Smooth muscle cell (in vitro differentiated cells): ENCODE measurements around the gene RNASEH2C. TPM values are rescaled to one million over a fixed set of nuclear protein-coding genes. Genes with fewer than 3 reads are reported as not detected.
A peak's percentile ranks its signal among the peaks of the same experiment; 100 is the strongest.

ENCODE experiments used
- DNase-seq: peaks from one replicate; lab custom pipeline; 2025; ENCODE audit not compliant: unreplicated experiment; lab: John Stamatoyannopoulos, UW
- H2AFZ ChIP-seq: fragments of 200-600 bp; sonication (generic); 2 replicates; pipeline ENCODE4 v1.6.0; 2016; ENCODE audit warnings: antibody characterized with exemption, low read depth, mild to moderate bottlenecking
- H3F3A ChIP-seq: fragments of 200-600 bp; sonication (generic); 2 replicates; pipeline ENCODE4 v1.6.0; 2017; ENCODE audit warnings: antibody characterized with exemption, low read depth
- H3K27ac ChIP-seq: fragments of 200-600 bp; sonication (generic); 2 replicates; pipeline ENCODE4 v1.5.1; 2016; ENCODE audit warnings: low read depth, mild to moderate bottlenecking
- H3K27me3 ChIP-seq: fragments of 200-600 bp; sonication (generic); 2 replicates; pipeline ENCODE4 v1.6.1; 2016; ENCODE audit warnings: low read depth, mild to moderate bottlenecking
- H3K36me3 ChIP-seq: fragments of 200-600 bp; sonication (generic); 2 replicates; pipeline ENCODE4 v1.5.1; 2016; ENCODE audit warnings: low read depth
- H3K4me1 ChIP-seq: fragments of 200-600 bp; sonication (generic); 2 replicates; pipeline ENCODE4 v1.5.1; 2016; ENCODE audit warnings: low read depth
- H3K4me2 ChIP-seq: fragments of 200-600 bp; sonication (generic); 2 replicates; pipeline ENCODE4 v1.6.0; 2016; ENCODE audit warnings: mild to moderate bottlenecking
- H3K4me3 ChIP-seq: fragments of 200-600 bp; sonication (generic); 2 replicates; pipeline ENCODE4 v1.5.1; 2016; ENCODE audit warnings: mild to moderate bottlenecking
- H3K79me2 ChIP-seq: fragments of 200-600 bp; sonication (generic); 2 replicates; pipeline ENCODE4 v1.6.0; 2016; ENCODE audit warnings: low read depth, mild to moderate bottlenecking
- H3K9ac ChIP-seq: fragments of 200-600 bp; sonication (generic); 2 replicates; pipeline ENCODE4 v1.6.0; 2016; ENCODE audit warnings: low read depth
- H3K9me3 ChIP-seq: fragments of 200-600 bp; sonication (generic); replicated peaks from 2 replicates; pipeline ENCODE4 v1.5.1; 2016; ENCODE audit warnings: low read depth
- H4K20me1 ChIP-seq: fragments of 200-600 bp; sonication (generic); 2 replicates; pipeline ENCODE4 v1.6.0; 2016; ENCODE audit warnings: low read depth
- CTCF ChIP-seq: fragments of 200-600 bp; sonication (generic); IDR thresholded peaks from 2 replicates; pipeline ENCODE4 v1.5.1; 2017; ENCODE audit warnings: borderline replicate concordance, mild to moderate bottlenecking, antibody characterized with exemption; ENCODE audit not compliant: insufficient read depth, poor library complexity, severe bottlenecking
- WGBS: methylation state at CpG from one replicate; pipeline ENCODE4 v1.1.7; 2016; ENCODE audit warnings: low lambda C conversion rate; 5-methylcytosine and 5-hydroxymethylcytosine counted together
- polyA plus RNA-seq: library from polyadenylated mRNA; unstranded; fragments of >200 nt; fragmentation: Nextera tagmentation; extraction: Ambion mirVana; gene quantifications from 2 replicates; pipeline ENCODE4 v1.2.1, GENCODE V29; 2016
- total RNA-seq: library from RNA; depleted of rRNA; stranded (reverse); fragments of >200 nt; gene quantifications from 2 replicates; pipeline ENCODE4 v1.2.3, GENCODE V29; 2014

RNASEH2C gene
- total and polyA plus RNA-seq, 2 experiments from 2014 or later, result 20.9 to 56.8 TPM

- no peaks in the 10 kb centered on the region for H3K27me3 ChIP-seq
- DNase-seq, result peak; percentile 100
- H3K4me1 ChIP-seq, result no peaks in the 10 kb centered on the region
- no peaks in the 10 kb centered on the region for H3K9me3 ChIP-seq
- no peaks in the 10 kb centered on the region for H3K79me2 ChIP-seq
- peak within 1 kb of the TSS; percentile 84 for H2AFZ ChIP-seq
- no peaks in the 10 kb centered on the region for H3K36me3 ChIP-seq
- H3K4me2 ChIP-seq, result peak within 1 kb of the TSS; percentile 82
- H3K9ac ChIP-seq, result peak within 1 kb of the TSS; percentile 94
- H4K20me1 ChIP-seq, result no peaks in the 10 kb centered on the region
- peak; percentile 90 for TF ChIP-seq CTCF
- 2% methylated on average over 54 of the region's 65 CpGs for WGBS
- H3F3A ChIP-seq, result no peaks in the 10 kb centered on the region
- H3K27ac ChIP-seq, result peak within 1 kb of the TSS; percentile 98
- peak within 1 kb of the TSS; percentile 63 for H3K4me3 ChIP-seq
Measured at GRCh38 chr11:65711785-65712632, 8.6 kb downstream of the RNASEH2C start, which contains the start of gene KAT5. TSS of gene KAT5 (plus strand) at chr11:65712252. CDS start at chr11:65712268, 16 bp downstream.

- Histone ChIP-seq H3K9ac (no peak overlapping the region), H3K79me2 (no peaks in the 10 kb centered on the region), H3F3A (no peaks in the 10 kb centered on the region), H3K27me3 (no peaks in the 10 kb centered on the region), H4K20me1 (no peaks in the 10 kb centered on the region), H3K4me2 (no peak overlapping the region), H2AFZ (no peak overlapping the region), H3K4me1 (no peaks in the 10 kb centered on the region), H3K4me3 (no peak overlapping the region), H3K27ac (no peak overlapping the region), H3K9me3 (no peaks in the 10 kb centered on the region), H3K36me3 (no peaks in the 10 kb centered on the region)
- no peak for DNase-seq
- no peak for TF ChIP-seq CTCF
- WGBS, result 96% methylated on average over 3 of the region's 3 CpGs
Measured at GRCh38 chr11:65710421-65710820, 10.2 kb downstream of the RNASEH2C start.

- Histone ChIP-seq H3K9ac (no peak overlapping the region), H3F3A (no peaks in the 10 kb centered on the region), H3K27me3 (no peaks in the 10 kb centered on the region), H2AFZ (no peak overlapping the region), H3K4me1 (no peaks in the 10 kb centered on the region), H3K9me3 (no peaks in the 10 kb centered on the region), H3K4me3 (no peak overlapping the region), H3K36me3 (no peaks in the 10 kb centered on the region), H3K4me2 (no peak overlapping the region), H3K27ac (no peak overlapping the region), H4K20me1 (no peaks in the 10 kb centered on the region), H3K79me2 (no peaks in the 10 kb centered on the region)
- DNase-seq, result no peak
- no peak for TF ChIP-seq CTCF
- 55% methylated on average over 8 of the region's 8 CpGs for WGBS
Measured at GRCh38 chr11:65709661-65710060, 10.9 kb downstream of the RNASEH2C start.
